GM12892 (cell line): ENCODE data around the gene PRDM16.
"Not testable (repeated sequence)": the region's sequence is repeated elsewhere in the genome, so short reads cannot be mapped to it uniquely, and the experiment has no call there.

Experiments
- DNase-seq: peaks from one replicate; pipeline ENCODE4 v3.0.0; 2011; ENCODE audit not compliant: insufficient read length
- FAIRE-seq: peaks from 2 replicates; lab custom pipeline; 2011; peaks lifted over from hg19 to GRCh38; lab: Jason Lieb, UNC
- POLR2A ChIP-seq: IDR thresholded peaks from 2 replicates; pipeline ENCODE4 v1.6.1; 2011; ENCODE audit warnings: low read depth, low read length, control low read depth
- POLR2AphosphoS5 ChIP-seq: IDR thresholded peaks from 2 replicates; pipeline ENCODE4 v1.6.1; 2011; ENCODE audit warnings: low read depth, low read length, control low read depth
- TAF1 ChIP-seq: IDR thresholded peaks from 2 replicates; pipeline ENCODE4 v1.6.1; 2011; ENCODE audit warnings: low read depth, mild to moderate bottlenecking, control low read depth, low read length, borderline replicate concordance

PRDM16 gene

DNA sequence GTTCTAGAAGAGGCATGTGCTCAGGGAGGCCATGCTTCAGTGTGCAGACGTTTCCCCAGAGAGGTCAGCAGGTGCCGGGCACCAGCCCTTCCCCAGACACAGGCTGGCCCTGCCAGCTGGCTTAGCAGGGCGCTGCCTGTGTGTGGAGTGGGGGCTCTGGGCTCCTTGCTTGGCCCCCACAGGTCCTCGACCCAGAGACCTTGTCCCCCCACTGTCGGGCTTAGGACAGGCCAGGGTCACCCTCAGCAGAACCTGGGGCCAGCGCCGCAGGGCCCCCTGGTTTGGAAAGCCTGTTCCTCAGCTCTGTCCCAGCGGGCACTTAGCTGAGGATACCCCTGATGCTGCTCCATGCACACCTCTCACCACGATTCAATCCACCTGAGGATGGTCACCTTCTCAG lies 213.2 kb downstream of the PRDM16 start:
- FAIRE-seq (no peak), DNase-seq (no peak)
- TF ChIP-seq TAF1 (no peak), POLR2AphosphoS5 (no peak), POLR2A (no peak)

- DNase-seq: no peak
- no peak for TF ChIP-seq POLR2AphosphoS5
- TF ChIP-seq TAF1: no peak
- TF ChIP-seq POLR2A: no peak
- no peak for FAIRE-seq
Measured at GRCh38 chr1:3282656-3283430, 213.8 kb downstream of the PRDM16 start.

- no peak for TF ChIP-seq POLR2A
- TF ChIP-seq POLR2AphosphoS5: no peak
- no peak for TF ChIP-seq TAF1
- DNase-seq (no peak), FAIRE-seq (no peak)
Measured at GRCh38 chr1:3283849-3284248, 214.8 kb downstream of the PRDM16 start.

DNA sequence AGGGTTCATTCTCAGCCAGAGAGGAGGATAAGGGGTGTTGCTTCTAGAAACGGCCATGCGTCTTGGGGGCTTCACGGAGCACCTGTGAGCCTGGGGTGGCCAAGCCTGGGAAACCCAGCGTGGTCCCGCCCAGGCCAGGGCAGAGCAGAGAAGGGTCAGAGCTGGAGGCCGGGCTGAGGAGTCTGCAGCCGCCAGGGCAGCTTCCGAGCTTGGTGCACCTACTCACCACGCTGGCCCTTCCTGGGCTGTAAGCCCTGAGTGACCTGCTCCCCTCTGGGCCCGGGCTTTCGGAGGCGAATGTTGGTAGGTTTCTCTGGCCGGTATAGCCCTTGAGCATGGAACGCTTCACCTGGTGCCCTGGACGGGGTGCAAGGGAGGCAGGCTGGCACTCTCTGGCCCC lies 215.7 kb downstream of the PRDM16 start:
- no peak for TF ChIP-seq TAF1
- no peak for TF ChIP-seq POLR2A
- TF ChIP-seq POLR2AphosphoS5: no peak
- no peak for FAIRE-seq
- no peak for DNase-seq

DNA sequence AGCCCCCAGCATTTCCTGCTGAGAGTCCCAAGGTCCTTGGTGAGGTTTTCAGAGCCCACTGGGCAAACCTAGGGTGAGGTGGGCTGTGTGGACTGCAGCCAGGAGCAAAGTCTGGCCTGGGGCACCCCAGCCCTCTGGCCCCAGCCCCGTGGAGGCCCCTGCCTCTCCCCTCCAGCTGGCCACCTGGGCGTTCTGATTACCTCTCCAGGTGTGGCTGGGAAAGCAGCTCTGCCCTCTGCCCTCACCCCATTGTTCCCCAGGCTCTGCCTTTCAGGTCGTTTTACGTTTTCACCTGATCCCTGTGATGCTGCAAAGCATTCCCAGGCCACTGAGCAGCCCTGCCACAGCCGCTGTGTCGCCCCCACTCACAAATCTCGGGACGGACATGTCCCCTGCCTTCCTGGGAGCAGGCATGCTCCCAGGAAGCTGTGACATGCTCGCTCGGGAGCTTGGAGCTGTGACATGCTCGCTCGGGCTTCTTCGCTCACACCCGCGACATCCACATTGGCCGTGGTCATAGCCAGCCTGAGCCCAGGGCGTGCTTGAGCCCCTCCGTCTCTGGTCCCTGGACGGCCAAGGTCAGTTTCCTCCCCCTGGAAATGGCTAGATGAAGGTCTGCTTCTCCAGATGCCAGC lies 216.2 kb downstream of the PRDM16 start:
- TF ChIP-seq POLR2A (no peak), POLR2AphosphoS5 (no peak), TAF1 (no peak)
- FAIRE-seq: no peak

DNA sequence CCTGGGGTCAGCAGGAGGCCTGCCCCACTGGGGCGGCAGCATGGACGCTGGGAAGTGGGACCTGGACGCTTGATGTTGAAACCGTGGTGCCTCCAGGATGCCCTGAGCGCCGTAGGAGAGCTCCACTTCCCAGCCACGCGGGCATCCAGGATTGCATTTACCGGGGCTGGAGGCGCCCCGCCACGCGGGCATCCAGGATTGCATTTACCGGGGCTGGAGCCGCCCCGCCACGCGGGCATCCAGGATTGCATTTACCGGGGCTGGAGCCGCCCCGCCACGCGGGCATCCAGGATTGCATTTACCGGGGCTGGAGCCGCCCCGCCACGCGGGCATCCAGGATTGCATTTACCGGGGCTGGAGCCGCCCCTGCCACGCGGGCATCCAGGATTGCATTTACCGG lies 218.1 kb downstream of the PRDM16 start:
- FAIRE-seq: not testable (repeated sequence)

More for the DNA sequence above, 216.2 kb downstream of the PRDM16 start:
- no peak for DNase-seq

DNA sequence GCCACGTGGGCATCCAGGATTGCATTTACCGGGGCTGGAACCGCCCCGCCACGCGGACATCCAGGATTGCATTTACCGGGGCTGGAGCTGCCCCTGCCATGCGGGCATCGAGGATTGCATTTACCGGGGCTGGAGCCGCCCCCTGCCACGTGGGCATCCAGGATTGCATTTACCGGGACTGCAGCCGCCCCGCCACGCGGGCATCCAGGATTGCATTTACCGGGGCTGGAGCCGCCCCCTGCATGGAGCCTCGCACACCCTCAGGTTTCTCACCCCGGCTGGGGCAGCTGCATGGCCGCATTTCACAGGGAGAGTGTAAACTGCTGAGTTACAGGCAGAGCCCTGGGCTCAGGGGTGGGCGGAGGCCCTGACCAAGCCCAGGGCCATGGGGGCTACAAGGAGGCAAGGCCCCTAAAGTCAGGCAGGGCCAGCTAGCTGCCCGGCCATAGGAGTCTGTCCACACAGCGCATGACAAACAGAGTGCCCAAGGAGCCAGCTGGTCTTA lies 218.7 kb downstream of the PRDM16 start:
- FAIRE-seq (no peak), DNase-seq (no peak)
- no peak for TF ChIP-seq POLR2AphosphoS5
- no peak for TF ChIP-seq TAF1

More for the DNA sequence above, 218.1 kb downstream of the PRDM16 start:
- DNase-seq: not testable (repeated sequence)

DNA sequence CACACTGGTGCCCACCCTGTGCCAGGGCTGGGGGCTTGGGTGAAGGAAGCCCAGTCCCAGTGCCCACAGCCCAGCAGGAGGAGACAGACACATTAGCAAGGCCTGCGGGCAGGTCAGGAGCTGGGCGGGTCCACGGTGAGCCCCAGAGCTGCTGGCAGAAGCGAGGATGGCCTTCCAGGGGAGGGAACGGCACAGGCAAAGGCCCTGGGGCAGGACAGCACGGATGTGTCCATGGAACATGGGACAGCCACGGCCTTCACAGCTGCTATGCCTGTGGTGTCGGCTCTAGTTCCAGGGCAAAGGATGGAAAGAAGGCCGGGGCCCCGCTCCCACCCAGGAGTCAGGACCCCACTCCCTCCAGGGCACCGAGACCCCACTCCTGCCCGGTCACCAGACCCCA lies 220.5 kb downstream of the PRDM16 start:
- FAIRE-seq: no peak
- TF ChIP-seq TAF1: no peak
- no peak for TF ChIP-seq POLR2A
- no peak for TF ChIP-seq POLR2AphosphoS5
- DNase-seq: no peak

DNA sequence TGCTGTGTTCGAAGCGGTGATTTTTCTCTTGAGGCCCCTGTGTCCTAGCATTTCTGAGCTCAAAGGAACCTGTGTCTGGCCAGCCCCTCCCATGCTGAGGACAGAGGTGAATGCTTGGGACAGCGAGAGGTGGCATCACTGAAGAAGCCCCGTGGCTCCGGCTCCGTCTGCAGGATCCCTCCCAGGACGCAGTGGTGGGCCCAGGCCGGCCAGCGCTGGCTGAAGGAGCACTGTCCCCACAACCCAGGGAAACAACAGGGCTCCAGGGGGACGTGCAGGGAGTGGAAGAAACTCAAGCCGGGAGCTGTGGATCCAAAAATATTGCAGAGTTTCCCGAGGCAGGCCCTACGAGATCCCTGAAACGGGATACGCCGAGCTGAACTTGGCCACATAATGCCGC lies 221.4 kb downstream of the PRDM16 start:
- TF ChIP-seq POLR2AphosphoS5: no peak
- no peak for TF ChIP-seq TAF1
- no peak for TF ChIP-seq POLR2A
- DNase-seq (no peak), FAIRE-seq (no peak)

- no peak for DNase-seq
- FAIRE-seq: no peak
- no peak for TF ChIP-seq POLR2AphosphoS5
- TF ChIP-seq TAF1: no peak
- no peak for TF ChIP-seq POLR2A
Measured at GRCh38 chr1:3290915-3291314, 221.9 kb downstream of the PRDM16 start.

DNA sequence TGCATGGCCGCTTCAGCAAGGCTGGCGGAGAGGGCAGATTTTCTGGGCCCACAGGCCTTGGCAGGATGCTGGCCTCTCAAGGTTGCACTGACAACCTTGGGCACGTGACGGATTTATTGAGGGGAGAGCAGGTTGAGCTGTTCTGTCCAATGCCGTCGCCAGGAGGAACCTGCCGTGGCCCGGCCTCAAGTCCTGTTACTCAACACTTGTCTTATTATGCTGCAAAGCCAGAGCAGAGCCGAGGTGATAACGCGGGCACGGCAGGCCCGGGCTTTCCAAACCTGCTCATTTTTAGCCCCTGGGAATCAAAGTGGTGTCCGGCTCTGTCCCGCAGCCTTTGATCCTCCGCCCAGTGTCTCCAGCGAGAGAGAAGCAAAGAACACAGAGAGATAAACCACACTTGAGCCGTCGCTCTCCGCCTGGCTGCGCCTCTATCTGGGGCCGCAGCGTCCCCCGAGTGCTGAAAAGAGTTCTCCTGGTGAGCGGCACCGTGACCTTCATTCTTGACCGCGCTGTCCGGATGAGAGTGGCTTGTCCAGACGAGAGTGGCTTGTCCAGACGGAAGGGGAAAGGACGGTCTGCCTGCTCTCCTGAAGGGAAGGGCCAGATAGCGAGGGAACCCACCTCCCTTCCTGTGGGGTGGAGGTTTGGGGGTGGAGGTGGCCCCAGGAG lies 223.2 kb downstream of the PRDM16 start:
- TF ChIP-seq TAF1: no peak
- no peak for TF ChIP-seq POLR2AphosphoS5
- no peak for TF ChIP-seq POLR2A
- DNase-seq (no peak), FAIRE-seq (no peak)
